Motor neuron (in vitro differentiated cells): ENCODE data around the gene LAIR2. TPM values are rescaled to one million over a fixed set of nuclear protein-coding genes. Genes with fewer than 3 reads are reported as not detected.
A peak's percentile ranks its signal among the peaks of the same experiment; 100 is the strongest.
"Not testable (repeated sequence)": the region's sequence is repeated elsewhere in the genome, so short reads cannot be mapped to it uniquely, and the experiment has no call there.

Experiments
- ATAC-seq, 8 experiments: fragments of 200-7000 bp; cut with Tn5 transposase; replicated peaks in 6 of 8; 2 replicates each; pipeline ENCODE4 v1.8.0; 2021; ENCODE audit warnings: mild to moderate bottlenecking in 8 of 8, moderate library complexity in 8 of 8
- H3K27ac ChIP-seq, 2 donors: fragments of 250-450 bp; sonication (Bioruptor Pico); 2 replicates each; pipeline ENCODE4 v1.9.0; 2021; ENCODE audit warnings: antibody characterized with exemption in 2 of 2, mild to moderate bottlenecking in 2 of 2, moderate library complexity in 1 of 2
- H3K4me1 ChIP-seq, 2 donors: fragments of 250-450 bp; sonication (Bioruptor Pico); replicated peaks in 1 of 2; 2 replicates each; pipeline ENCODE4 v1.6.1; 2021; ENCODE audit warnings: antibody characterized with exemption in 2 of 2, mild to moderate bottlenecking in 2 of 2, moderate library complexity in 1 of 2
- H3K4me3 ChIP-seq, 5 donors: fragments of 250-450 bp; sonication (Bioruptor Pico); 2 replicates each; pipeline ENCODE4 v1.9.0; 2021; ENCODE audit warnings: antibody characterized with exemption in 5 of 5, mild to moderate bottlenecking in 5 of 5, moderate library complexity in 4 of 5
- WGBS, 10 experiments: fragments of 450-650 bp; shearing (Covaris generic); methylation state at CpG; one replicate each; pipeline ENCODE4 v1.0.0; 2022; 5-methylcytosine and 5-hydroxymethylcytosine counted together
- in situ Hi-C, 9 experiments: fragments of 400-800 bp; cut with MboI; loops; one replicate each; pipeline ENCODE4 v1.15.0; 2021; ENCODE audit warnings: low sequenced_read_pairs in 9 of 9, low pct_unique_long_range_greater_than_20kb in 2 of 9; ENCODE audit not compliant: unreplicated experiment in 9 of 9
- total RNA-seq, 8 experiments: library from RNA; unstranded; fragments of 300-600 nt; gene quantifications; 2 replicates each; pipeline versions ENCODE4 v1.2.3 to v1.2.4, GENCODE V29; 2022

The LAIR2 gene
- total RNA-seq, 8 experiments from 2014 or later: not detected

DNA sequence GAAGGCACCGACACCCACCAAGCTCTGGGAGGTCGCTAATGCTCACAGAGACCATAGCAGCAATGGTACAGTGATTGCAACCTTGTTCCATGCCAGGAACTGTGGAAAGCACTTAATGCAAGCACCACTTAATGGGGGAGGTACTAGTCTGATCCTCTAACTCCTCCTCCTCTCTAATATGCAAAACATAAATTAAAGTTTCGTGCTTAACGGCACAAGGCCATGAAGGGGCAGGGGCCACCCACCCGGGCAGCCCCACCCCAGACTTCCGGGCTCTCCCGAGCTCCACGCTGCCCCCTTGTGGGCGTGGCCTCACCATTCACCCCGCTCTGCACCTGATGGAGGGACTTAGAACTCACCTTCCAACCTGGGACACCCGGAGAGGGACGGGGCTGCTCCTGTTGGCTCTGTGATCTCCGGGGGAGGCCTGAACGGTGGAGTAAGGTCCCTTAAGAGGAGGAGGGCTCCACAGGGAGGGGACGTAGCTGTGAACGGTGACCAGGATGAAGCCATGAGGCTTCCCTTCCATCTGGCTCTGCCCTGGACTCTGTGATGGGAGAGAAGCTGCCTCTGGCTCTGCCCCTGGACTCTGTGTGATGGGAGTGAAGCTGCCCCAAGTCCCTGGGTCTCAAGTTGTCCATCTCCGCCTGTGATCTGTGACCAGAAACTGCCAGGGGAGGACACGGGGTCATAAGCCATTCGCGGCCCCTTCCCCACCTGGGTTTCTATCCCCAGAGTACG, 6.7 kb downstream of the LAIR2 start:
- in situ Hi-C loops: not testable (repeated sequence)
- ATAC-seq: peak in 2 of 8 experiments; percentile 20 to 80

GRCh38 chr19:54515156-54515555, 12.5 kb downstream of the LAIR2 start:
- no peaks in the 10 kb centered on the region for H3K4me1 ChIP-seq
- WGBS, 10 experiments: 0 to 17% (median 8%) methylated on average over 1 to 2 of the region's 3 CpGs; no CpG with 5 or more reads in 5 of the 10 experiments
- ATAC-seq: no peak
- no peak overlapping the region for H3K4me3 ChIP-seq
- H3K27ac ChIP-seq: no peak overlapping the region
- in situ Hi-C loops: no loop called here

More for the DNA sequence above, 6.7 kb downstream of the LAIR2 start:
- H3K4me1 ChIP-seq, H3K27ac ChIP-seq, H3K4me3 ChIP-seq: not testable (repeated sequence)
- WGBS, 10 experiments: no CpG with 5 or more reads among the region's 21 CpGs

- Histone ChIP-seq H3K27ac (no peak overlapping the region), H3K4me3 (no peak overlapping the region), H3K4me1 (no peaks in the 10 kb centered on the region)
- ATAC-seq: peak in 4 of 8 experiments; percentile 26 to 69 (median 57)
- WGBS, 10 experiments: 0 to 80% (median 12%) methylated on average over 1 to 4 of the region's 4 CpGs; no CpG with 5 or more reads in 5 of the 10 experiments
- in situ Hi-C loops: no loop called here
These were observed 14.9 kb downstream of the LAIR2 start for GRCh38 chr19:54517483-54517882.

- ATAC-seq: no peak
- Histone ChIP-seq H3K4me1 (no peaks in the 10 kb centered on the region), H3K4me3 (no peak overlapping the region), H3K27ac (no peak overlapping the region)
- 54 to 77% (median 64%) methylated on average over 3 to 5 of the region's 5 CpGs; no CpG with 5 or more reads in 4 of the 10 experiments for WGBS, 10 experiments
- in situ Hi-C loops: no loop called here
These were observed 16.2 kb downstream of the LAIR2 start for GRCh38 chr19:54518844-54519243.

GRCh38 chr19:54521022-54521859, 18.6 kb downstream of the LAIR2 start:
- H3K4me3 ChIP-seq: no peak overlapping the region
- 0 to 65% (median 45%) methylated on average over 1 to 12 of the region's 18 CpGs; no CpG with 5 or more reads in 1 of the 10 experiments for WGBS, 10 experiments
- in situ Hi-C loops: no loop called here
- no peak overlapping the region for H3K27ac ChIP-seq
- no peaks in the 10 kb centered on the region for H3K4me1 ChIP-seq
- no peak for ATAC-seq

GRCh38 chr19:54521860-54522513, 19.4 kb downstream of the LAIR2 start:
- in situ Hi-C loops: no loop called here
- Histone ChIP-seq H3K4me1 (no peaks in the 10 kb centered on the region), H3K4me3 (no peak overlapping the region), H3K27ac (no peak overlapping the region)
- WGBS, 10 experiments: 20 to 83% (median 54%) methylated on average over 1 to 4 of the region's 6 CpGs; no CpG with 5 or more reads in 2 of the 10 experiments
- no peak for ATAC-seq

DNA sequence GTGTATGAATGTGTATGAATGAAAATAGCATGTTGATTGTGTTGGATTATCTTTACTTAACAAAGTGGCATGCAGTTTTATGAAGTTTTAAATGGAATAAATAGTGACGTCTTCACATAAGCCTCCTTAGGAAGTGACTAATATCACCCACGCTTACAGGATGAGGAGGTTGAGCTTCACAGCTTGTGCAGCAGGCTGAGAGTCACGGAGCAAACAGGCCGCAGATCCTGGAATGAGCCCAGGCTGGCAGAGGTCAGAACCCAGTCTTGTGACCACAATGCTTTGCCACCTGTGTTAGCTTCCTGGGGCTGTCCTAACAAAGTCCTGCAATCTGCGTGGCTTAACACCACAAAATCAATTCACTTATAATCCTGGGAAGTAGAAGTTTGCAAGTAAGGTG, 20.8 kb downstream of the LAIR2 start:
- no peaks in the 10 kb centered on the region for H3K4me1 ChIP-seq
- WGBS, 10 experiments: 0 to 67% (median 40%) methylated on average over 1 to 5 of the region's 5 CpGs; no CpG with 5 or more reads in 1 of the 10 experiments
- H3K4me3 ChIP-seq: no peak overlapping the region
- H3K27ac ChIP-seq: no peak overlapping the region
- no peak for ATAC-seq
- in situ Hi-C loops: no loop called here

GRCh38 chr19:54525636-54526035, 23.0 kb downstream of the LAIR2 start:
- no peaks in the 10 kb centered on the region for H3K4me1 ChIP-seq
- H3K4me3 ChIP-seq: no peak overlapping the region
- in situ Hi-C loops: no loop called here
- WGBS, 10 experiments: 0 to 46% (median 8%) methylated on average over 2 to 5 of the region's 5 CpGs; no CpG with 5 or more reads in 2 of the 10 experiments
- ATAC-seq: no peak
- H3K27ac ChIP-seq: no peak overlapping the region

DNA sequence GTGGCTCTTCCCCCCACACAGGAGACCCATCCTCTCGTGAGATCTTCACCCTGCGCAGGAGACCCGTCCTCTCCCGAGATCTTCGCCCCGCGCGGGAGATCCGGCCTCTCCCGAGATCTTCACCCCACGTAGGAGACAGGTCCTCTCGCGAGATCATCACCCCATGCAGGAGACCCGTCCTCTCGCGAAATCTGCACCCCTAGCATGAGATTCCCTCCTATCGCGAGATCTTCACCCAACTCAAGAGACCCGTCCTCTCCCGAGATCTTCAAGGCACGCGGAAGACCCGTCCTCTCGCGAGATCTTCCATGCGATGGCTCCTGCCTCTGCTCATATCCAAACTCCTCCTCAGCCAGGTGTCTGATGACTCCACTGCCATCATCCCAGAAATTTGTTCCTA, 24.3 kb downstream of the LAIR2 start:
- ATAC-seq: no peak
- Histone ChIP-seq H3K27ac (no peak overlapping the region), H3K4me3 (no peak overlapping the region), H3K4me1 (no peaks in the 10 kb centered on the region)
- WGBS, 10 experiments: 46 to 100% (median 64%) methylated on average over 1 to 21 of the region's 26 CpGs; no CpG with 5 or more reads in 2 of the 10 experiments
- in situ Hi-C loops: no loop called here

DNA sequence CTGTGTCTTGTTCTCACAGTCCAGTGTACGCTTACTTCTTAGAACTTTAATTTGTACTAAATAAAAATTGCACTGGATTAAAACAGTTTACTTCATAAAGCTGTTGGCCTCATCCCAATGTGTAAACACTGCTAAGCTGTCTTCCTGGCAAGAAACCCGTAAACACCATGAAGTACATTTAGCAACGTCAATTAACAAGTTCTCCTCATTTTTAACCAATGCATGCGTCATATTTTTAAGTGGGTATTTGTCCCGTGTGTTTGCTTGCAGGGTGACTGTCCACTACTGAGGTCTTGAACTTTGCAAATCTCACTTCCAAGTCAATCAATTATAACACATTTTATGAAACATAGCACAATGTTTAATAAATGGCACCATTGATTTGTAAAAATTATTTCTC, 28.2 kb downstream of the LAIR2 start:
- Histone ChIP-seq H3K27ac (no peak overlapping the region), H3K4me3 (no peak overlapping the region), H3K4me1 (no peaks in the 10 kb centered on the region)
- in situ Hi-C loops: no loop called here
- WGBS, 10 experiments: 3 to 93% (median 41%) methylated on average over 2 to 5 of the region's 5 CpGs
- no peak for ATAC-seq

DNA sequence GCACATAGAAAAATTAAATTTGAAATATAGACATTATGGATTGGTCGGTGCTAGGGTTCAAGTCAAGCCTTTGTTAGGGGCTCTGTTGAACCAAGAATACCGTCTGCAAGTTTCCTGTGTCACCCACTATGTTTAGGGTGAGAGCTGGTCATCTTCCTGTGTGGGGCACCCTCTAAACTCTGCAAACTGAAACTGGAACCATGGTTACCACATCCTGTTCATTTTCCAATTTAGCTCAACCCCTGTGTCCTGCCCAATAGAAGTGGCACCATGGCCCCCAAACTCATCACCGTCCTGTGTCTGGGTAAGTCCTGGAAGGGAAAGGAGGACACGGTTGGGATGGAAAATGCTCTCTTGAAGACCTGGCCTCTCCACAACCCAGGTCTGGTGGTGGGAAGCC, 29.9 kb downstream of the LAIR2 start:
- 0 to 59% (median 34%) methylated on average over 1 to 4 of the region's 4 CpGs; no CpG with 5 or more reads in 4 of the 10 experiments for WGBS, 10 experiments
- ATAC-seq: no peak
- Histone ChIP-seq H3K4me3 (no peak overlapping the region), H3K4me1 (no peaks in the 10 kb centered on the region), H3K27ac (no peak overlapping the region)
- in situ Hi-C loops: no loop called here

DNA sequence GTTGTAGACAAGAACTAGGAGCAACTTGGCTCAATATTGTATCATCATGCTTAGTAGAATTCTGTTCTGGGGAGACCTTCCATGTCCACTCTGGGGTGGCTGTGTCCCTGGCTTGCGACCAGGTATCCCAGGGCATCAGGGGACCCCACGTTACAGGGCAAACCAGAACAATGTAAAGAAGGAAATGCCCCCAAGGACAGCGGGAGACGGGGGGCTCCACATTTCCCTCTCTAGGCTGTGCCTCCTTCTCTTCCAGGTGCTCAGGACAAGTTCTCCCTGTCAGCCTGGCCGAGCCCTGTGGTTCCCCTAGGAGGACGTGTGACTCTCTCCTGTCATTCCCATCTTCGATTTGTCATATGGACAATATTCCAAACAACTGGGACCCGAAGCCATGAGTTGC, 30.8 kb downstream of the LAIR2 start:
- no peak for ATAC-seq
- in situ Hi-C loops: no loop called here
- no peaks in the 10 kb centered on the region for H3K4me1 ChIP-seq
- H3K27ac ChIP-seq: no peak overlapping the region
- H3K4me3 ChIP-seq: no peak overlapping the region
- 0 to 56% (median 29%) methylated on average over 2 to 7 of the region's 8 CpGs; no CpG with 5 or more reads in 6 of the 10 experiments for WGBS, 10 experiments

GRCh38 chr19:54534156-54534555, 31.5 kb downstream of the LAIR2 start:
- WGBS, 10 experiments: 0 to 54% (median 36%) methylated on average over 1 to 5 of the region's 8 CpGs; no CpG with 5 or more reads in 4 of the 10 experiments
- Histone ChIP-seq H3K27ac (no peak overlapping the region), H3K4me1 (no peaks in the 10 kb centered on the region), H3K4me3 (no peak overlapping the region)
- no peak for ATAC-seq
- in situ Hi-C loops: no loop called here
